ENCODE measurements around the gene PLEK2.
A peak's percentile ranks its signal among the peaks of the same experiment; 100 is the strongest.
"Not testable (repeated sequence)": the region's sequence is repeated elsewhere in the genome, so short reads cannot be mapped to it uniquely, and the experiment has no call there.

The PLEK2 gene

DNA sequence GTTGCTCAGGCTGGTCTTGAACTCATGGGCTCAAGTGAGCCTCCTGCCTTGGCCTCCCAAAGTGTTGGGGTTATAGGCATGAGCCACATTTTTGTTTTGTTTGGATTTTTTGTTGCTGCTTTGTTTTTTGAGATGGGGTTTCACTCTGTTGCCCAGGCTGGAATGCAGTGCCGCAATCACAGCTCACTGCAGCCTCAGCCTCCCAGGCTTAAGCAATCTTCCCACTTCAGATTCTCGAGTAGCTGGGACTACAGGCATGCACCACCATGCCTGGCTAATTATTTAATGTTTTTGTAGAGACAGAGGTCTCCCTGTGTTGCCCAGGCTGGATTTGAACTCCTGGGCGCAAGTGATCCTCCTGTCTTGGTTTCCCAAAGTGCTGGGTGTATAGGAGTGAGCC is 5.7 kb upstream of the PLEK2 start:
- no peak overlapping the region for H3K27ac Mint-ChIP-seq
- H3K4me1 Mint-ChIP-seq: peaks cover 9% of the 10 kb centered on the region
- no peaks in the 10 kb centered on the region for H3K36me3 Mint-ChIP-seq
- no peaks in the 10 kb centered on the region for H3K27me3 Mint-ChIP-seq
- no peak overlapping the region for H3K4me3 Mint-ChIP-seq
- no peaks in the 10 kb centered on the region for H3K9me3 Mint-ChIP-seq

DNA sequence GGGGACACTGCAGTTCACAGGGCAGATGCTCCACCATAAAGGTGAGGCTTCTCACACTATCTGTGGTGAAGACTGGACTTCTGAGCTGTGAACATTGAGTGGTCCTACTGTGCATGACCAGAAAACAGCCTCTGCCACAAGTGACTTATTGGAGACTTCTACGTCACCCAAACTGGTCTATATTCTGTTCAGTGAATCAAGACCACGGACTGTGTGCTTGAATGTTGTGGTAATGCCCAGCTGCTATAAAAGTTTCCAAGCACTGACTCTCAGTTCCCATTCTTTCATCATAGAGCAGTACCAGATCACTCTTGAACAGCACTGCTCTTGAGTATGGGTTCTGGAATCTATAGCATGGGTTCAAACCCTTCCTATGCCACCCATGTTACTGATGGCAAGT is 4.8 kb upstream of the PLEK2 start:
- no peaks in the 10 kb centered on the region for H3K36me3 Mint-ChIP-seq
- H3K4me1 Mint-ChIP-seq: peaks cover 13% of the 10 kb centered on the region
- no peak overlapping the region for H3K27ac Mint-ChIP-seq
- H3K27me3 Mint-ChIP-seq: no peaks in the 10 kb centered on the region
- H3K4me3 Mint-ChIP-seq: no peak overlapping the region
- no peaks in the 10 kb centered on the region for H3K9me3 Mint-ChIP-seq

DNA sequence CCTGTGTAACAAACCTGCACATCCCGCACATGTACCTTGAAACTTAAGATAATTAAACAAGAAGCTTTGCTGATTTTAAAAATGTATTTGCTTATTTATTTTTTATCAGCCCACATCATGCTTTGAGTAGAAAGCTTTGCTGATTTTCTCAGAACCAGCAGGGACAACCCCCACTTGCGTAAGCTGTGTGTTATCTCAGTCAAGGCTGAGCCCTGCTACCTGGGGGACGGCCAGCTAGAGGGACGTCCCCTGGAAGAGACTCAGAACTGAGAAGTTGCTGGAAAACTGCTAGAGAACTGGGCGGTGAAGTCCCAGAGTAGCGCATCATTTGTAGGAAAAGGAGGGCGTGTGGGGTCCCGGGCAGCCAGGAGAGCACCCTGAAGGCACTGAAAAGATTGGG is 4.1 kb upstream of the PLEK2 start:
- Mint-ChIP-seq H3K9me3 (no peaks in the 10 kb centered on the region), H3K4me3 (no peak overlapping the region), H3K27ac (no peak overlapping the region), H3K27me3 (no peaks in the 10 kb centered on the region), H3K36me3 (no peaks in the 10 kb centered on the region), H3K4me1 (peaks cover 13% of the 10 kb centered on the region)

DNA sequence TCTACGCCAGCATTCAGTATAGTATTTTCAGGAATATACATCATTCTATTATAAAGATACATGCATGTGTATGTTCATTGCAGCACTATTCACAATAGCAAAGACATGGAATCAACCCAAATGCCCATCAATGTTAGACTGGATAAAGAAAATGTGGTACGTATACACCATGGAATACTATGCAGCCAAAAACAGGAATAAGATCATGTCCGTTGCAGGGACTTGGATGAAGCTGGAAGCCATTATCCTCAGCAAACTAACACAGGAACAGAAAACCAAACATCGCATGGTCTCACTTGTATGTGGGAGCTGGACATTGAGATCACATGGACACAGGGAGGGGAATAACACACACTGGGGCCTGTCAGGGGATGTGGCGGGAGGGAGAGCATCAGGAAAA is 3.6 kb upstream of the PLEK2 start:
- H3K9me3 Mint-ChIP-seq, H3K4me3 Mint-ChIP-seq, H3K27me3 Mint-ChIP-seq, H3K36me3 Mint-ChIP-seq: not testable (repeated sequence)
- H3K27ac Mint-ChIP-seq: peak overlapping the region; percentile 30
- peaks cover 13% of the 10 kb centered on the region for H3K4me1 Mint-ChIP-seq

DNA sequence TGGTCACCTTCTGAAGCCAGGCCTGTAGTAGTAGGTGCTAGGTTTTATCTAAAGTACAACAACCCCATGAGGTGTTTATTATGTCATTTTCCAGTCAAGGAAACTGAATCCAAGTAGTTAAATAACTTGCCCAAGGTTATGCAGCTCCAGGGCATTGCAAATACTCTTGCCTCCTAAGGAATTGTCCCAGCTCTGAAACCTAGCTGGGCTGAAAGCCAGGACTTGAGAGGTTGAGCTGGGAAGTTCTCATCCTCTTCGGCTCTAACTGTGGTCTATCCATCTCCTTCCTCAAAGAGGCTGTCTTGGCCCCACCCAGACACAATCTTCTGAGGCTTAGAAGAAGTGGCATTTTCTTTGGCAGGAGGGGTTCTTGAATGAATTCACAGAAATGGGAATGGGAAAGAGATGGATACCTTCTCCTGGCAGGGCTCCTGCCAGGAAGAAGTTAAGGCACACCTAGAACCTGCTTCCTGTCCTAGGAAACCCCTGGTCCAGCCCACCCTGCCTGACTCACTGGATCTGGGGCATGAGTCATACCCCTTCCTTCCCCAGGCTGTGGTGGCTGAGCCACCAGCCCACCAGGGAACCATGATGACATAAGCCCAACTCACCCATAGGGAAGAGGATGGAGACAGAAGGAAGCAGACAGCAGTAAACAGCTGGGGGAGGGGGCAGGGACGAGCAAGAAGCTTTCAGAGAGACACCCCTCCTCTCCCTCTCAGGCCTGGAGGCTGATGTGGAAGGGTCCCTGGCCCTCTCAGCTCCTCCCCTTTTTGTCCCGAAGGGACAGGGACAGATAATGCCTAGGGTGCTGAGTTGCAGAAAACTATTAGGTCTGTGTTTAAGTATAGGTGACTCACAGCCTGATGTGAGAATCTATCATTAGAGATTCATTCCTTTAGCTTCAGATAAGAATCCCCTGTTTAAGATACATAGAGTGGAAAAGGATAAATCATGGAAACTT is 2.1 kb upstream of the PLEK2 start:
- no peaks in the 10 kb centered on the region for H3K36me3 Mint-ChIP-seq
- H3K4me1 Mint-ChIP-seq: peaks cover 13% of the 10 kb centered on the region
- no peak overlapping the region for H3K4me3 Mint-ChIP-seq
- H3K27me3 Mint-ChIP-seq: no peaks in the 10 kb centered on the region
- H3K9me3 Mint-ChIP-seq: no peaks in the 10 kb centered on the region
- H3K27ac Mint-ChIP-seq: peak overlapping the region; percentile 12

DNA sequence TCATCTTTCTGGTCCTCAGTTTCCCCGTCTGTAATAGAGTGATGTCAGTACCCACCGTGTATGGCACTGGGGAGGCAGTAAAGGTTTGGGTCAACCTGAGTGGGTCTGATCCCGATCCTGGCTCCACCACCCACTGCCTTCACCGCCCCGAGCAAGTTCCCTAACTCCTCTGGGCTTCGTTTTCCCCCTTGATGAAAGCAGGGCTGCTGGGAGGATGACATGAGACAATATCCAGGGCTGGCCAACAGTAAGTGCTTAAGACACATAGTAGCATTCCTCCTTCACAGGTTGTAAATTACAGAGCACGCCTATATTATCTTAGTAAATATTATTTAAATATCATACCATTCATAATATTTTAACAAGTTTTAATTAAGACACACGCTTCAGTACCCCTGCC is 595 bp downstream of the PLEK2 start:
- H3K4me3 Mint-ChIP-seq: peak overlapping the region; percentile 66
- H3K27me3 Mint-ChIP-seq: no peaks in the 10 kb centered on the region

DNA sequence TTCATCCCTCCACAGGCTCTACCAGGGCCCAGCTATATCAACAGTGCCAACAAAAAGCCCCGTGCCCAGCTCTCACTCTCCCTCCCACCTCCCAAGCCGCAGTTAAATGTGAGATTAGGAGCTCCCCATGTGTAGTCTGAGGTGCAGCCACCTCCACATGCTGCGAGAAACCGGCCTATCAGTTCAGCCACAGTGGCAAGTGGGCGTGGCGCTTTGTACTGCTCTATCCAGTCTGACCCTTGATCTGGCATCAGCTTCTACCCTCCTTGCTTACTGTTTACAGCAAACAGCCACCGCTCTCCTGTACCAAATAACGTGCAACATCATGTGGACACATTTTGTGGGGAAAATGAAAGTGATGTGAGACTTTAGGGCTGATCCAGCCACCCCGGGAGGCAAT is 1.7 kb downstream of the PLEK2 start:
- peaks cover 13% of the 10 kb centered on the region for H3K4me1 Mint-ChIP-seq
- no peaks in the 10 kb centered on the region for H3K36me3 Mint-ChIP-seq
- no peak overlapping the region for H3K27ac Mint-ChIP-seq
- H3K4me3 Mint-ChIP-seq: no peak overlapping the region
- H3K27me3 Mint-ChIP-seq: no peaks in the 10 kb centered on the region
- no peaks in the 10 kb centered on the region for H3K9me3 Mint-ChIP-seq

More for the DNA sequence above, 595 bp downstream of the PLEK2 start:
- peaks cover 13% of the 10 kb centered on the region for H3K4me1 Mint-ChIP-seq
- H3K27ac Mint-ChIP-seq: no peak overlapping the region
- H3K36me3 Mint-ChIP-seq: no peaks in the 10 kb centered on the region
- no peaks in the 10 kb centered on the region for H3K9me3 Mint-ChIP-seq

DNA sequence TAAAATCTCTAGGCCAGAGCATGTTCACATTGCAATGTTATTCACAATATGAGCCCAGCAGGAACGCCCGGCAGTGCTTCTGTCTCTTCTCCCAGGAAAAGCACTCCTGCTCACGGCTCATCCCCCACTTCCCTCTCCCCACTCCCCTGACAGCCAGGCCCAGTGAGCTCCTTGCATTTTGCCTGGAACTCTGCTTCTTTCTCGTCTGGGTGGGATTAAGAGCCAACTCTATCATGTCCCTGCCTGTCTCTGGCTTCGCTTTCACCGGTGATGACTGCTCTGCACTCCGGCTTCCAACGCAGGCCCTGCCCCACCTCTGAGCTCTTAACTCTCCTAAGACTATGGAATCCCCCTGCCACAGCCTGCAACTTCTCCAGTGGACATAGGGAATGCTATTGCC is 2.5 kb downstream of the PLEK2 start:
- Mint-ChIP-seq H3K4me3 (no peak overlapping the region), H3K36me3 (no peaks in the 10 kb centered on the region), H3K27ac (no peak overlapping the region), H3K4me1 (peaks cover 11% of the 10 kb centered on the region), H3K27me3 (no peaks in the 10 kb centered on the region), H3K9me3 (no peaks in the 10 kb centered on the region)

DNA sequence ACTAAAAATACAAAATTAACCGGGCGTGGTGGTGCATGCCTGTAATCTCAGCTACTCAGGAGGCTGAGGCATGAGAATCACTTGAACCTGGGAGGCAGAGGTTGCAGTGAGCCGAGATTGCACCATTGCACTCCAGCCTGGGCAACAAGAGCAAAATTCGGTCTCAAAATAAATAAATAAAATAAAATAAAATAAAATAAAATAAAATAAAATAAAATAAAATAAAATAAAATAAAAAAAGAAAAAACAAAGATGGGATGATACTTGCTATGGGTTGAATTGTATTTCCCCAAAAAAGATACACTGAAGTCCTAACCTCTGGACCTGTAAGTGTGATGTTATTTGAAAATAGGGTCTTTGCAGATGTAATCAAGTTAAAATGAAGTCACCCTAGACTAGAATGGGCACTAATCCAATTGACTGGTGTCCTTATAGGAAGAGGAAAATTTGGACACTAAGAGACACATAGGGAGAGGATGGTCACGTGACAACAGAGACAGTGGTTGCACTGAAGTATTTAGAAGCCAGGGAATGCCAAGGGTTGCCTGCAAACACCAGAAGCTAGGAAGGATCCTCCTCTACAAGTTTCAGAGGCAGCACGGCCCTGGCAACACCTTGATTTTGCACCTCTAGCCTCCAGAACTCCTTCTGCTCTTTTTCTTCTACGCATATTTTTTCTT is 3.7 kb downstream of the PLEK2 start:
- not testable (repeated sequence) for H3K4me1 Mint-ChIP-seq, H3K36me3 Mint-ChIP-seq, H3K27ac Mint-ChIP-seq, H3K27me3 Mint-ChIP-seq, H3K4me3 Mint-ChIP-seq, H3K9me3 Mint-ChIP-seq

DNA sequence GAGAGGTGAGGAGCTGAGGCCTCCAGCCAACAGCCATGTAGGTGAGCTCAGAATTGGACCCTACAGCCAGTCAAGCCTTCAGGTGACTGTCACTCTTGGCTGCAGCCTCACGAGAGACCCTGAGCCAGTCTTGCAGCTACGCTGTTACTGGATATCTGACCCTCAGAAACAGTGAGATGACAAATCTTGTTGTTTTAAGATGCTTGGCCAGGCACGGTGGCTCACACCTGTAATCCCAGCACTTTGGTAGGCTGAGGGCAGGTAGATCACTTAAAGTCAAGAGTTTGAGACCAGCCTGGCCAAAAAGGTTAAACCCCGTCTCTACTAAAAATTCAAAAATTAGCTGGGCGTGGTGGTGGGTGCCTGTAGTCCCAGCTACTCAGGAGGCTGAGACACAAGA is 6.2 kb downstream of the PLEK2 start:
- no peaks in the 10 kb centered on the region for H3K4me1 Mint-ChIP-seq
- H3K36me3 Mint-ChIP-seq: no peaks in the 10 kb centered on the region
- H3K9me3 Mint-ChIP-seq: no peaks in the 10 kb centered on the region
- H3K27me3 Mint-ChIP-seq: no peaks in the 10 kb centered on the region
- H3K27ac Mint-ChIP-seq: no peak overlapping the region
- H3K4me3 Mint-ChIP-seq: no peak overlapping the region

DNA sequence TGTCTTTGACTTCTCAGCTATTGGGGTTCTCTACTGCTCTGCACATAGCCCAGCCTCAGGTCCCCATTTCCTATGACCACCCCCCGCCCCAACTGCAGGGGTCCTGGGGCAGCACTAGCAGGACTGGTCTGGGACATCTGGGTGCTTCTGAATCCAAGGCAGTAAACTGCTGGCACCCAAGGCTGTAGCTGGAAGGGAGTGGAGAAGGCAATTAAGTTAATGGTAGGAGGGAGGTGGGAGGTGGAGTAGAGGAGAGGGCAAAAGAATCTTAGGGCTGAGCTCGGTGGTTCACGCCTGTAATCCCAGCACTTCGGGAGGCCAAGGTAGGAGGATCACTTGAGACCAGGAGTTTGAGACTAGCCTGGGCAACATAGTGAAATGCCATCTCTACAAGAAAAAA is 11.5 kb downstream of the PLEK2 start:
- Mint-ChIP-seq H3K36me3 (no peaks in the 10 kb centered on the region), H3K4me1 (no peaks in the 10 kb centered on the region), H3K4me3 (no peak overlapping the region), H3K9me3 (no peaks in the 10 kb centered on the region), H3K27ac (no peak overlapping the region), H3K27me3 (no peaks in the 10 kb centered on the region)

DNA sequence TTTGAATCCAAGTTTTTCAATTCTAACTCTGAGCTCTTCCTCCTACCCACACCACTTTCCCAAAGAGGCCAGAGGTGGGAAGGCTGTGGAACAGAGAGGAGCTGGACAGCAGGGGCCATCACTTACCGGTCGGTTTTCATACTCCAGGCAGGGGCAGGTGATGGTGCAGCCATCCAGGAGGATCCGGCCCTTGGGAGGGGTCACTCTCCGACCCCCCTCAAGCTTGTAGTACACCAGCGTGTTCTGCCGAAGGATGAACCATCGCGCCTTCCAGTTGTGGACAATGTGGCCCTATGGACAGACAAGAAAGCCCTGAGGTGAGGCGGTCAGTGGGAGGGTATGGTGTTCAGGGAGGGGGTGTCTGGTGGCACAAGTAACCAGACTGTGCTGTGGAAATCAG is 14.4 kb downstream of the PLEK2 start:
- Mint-ChIP-seq H3K4me3 (no peak overlapping the region), H3K9me3 (no peaks in the 10 kb centered on the region), H3K27me3 (no peaks in the 10 kb centered on the region), H3K36me3 (no peaks in the 10 kb centered on the region), H3K4me1 (no peaks in the 10 kb centered on the region), H3K27ac (no peak overlapping the region)

DNA sequence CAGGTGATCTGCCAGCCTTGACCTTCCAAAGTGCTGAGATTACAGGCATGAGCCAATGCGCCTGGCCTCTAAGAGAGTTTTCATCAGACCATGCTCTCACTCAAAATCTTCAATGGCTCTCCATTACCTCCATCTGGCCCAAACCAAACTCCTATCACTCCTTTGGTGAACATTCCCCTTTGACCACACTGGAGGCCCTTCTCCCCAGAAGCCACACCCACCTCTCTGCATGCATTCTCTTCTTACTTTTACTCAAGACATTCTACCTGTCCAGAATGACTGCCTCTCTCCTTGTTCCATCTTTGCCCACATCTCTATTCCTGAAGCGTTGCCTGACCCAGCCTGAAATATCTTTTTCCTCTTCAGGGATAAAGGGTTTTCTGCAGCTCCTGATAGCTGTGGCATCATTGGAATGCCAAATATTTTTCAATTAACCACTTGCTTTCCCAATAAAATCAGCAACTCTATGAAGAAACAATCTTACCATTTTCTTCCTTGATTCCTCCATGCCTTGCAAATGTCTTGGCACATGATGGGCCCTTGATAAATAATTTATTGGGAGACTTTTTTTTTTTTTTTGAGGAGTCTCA is 15.5 kb downstream of the PLEK2 start:
- no peak overlapping the region for H3K27ac Mint-ChIP-seq
- H3K27me3 Mint-ChIP-seq: no peaks in the 10 kb centered on the region
- H3K4me1 Mint-ChIP-seq: peaks cover 1% of the 10 kb centered on the region
- no peak overlapping the region for H3K4me3 Mint-ChIP-seq
- no peaks in the 10 kb centered on the region for H3K9me3 Mint-ChIP-seq
- H3K36me3 Mint-ChIP-seq: no peaks in the 10 kb centered on the region

DNA sequence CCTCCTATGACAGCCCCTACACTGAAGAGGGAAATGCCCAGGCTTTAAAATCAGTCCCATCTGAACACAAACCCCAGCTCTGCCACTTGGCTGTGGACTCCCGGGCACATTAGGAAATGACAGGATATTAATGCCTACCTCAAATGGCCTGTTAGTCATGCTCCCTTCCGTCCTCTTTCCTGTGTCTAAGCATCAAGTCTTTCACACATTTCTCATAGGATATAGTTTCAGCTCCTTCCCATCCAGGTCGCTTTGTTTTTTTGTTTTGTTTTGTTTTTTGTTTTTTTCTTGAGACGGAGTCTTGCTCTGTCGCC is 16.1 kb downstream of the PLEK2 start:
- Mint-ChIP-seq H3K4me1 (peaks cover 4% of the 10 kb centered on the region), H3K4me3 (no peak overlapping the region), H3K27ac (no peak overlapping the region), H3K36me3 (no peaks in the 10 kb centered on the region), H3K9me3 (no peaks in the 10 kb centered on the region), H3K27me3 (no peaks in the 10 kb centered on the region)

DNA sequence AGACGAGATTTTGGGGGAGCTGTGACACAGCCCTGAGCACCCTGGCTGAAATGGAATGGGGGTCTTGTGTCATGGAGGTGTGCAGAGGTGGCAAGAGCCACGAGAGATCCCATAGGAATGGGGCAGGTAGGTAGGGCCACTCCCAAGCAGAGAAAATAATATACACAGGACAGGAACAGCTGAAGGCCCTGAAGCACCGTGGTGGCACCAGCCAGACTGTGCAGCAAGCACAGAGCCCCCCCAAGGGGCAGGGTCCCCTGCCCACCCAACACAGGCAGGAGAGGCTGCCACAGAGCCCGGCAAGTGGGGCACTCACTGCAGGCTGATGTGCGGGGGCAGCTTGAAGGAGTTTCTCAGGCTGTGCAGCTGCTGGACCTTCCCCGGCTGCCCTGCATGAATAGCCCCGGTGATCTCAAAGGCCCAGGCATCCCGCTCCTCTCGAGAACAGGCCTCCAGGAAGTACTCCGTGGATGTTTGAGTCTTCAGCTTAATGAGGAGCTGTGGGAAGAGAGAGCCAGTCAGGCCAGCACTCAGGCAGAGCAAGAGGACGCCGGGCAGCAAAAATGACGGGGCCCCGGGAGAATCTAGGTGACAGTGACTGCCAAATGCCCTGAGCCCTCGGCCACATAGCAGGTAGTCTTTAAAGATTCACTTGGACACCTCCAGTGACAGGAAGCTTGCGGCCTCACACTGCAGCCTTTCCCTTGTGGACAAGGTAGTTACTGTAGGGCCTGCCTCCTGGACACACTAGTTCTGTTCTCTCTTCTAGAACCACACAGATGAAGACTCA is 16.7 kb downstream of the PLEK2 start:
- H3K4me1 Mint-ChIP-seq: peaks cover 4% of the 10 kb centered on the region
- H3K36me3 Mint-ChIP-seq: no peaks in the 10 kb centered on the region
- no peak overlapping the region for H3K27ac Mint-ChIP-seq
- H3K9me3 Mint-ChIP-seq: no peaks in the 10 kb centered on the region
- H3K27me3 Mint-ChIP-seq: no peaks in the 10 kb centered on the region
- no peak overlapping the region for H3K4me3 Mint-ChIP-seq

DNA sequence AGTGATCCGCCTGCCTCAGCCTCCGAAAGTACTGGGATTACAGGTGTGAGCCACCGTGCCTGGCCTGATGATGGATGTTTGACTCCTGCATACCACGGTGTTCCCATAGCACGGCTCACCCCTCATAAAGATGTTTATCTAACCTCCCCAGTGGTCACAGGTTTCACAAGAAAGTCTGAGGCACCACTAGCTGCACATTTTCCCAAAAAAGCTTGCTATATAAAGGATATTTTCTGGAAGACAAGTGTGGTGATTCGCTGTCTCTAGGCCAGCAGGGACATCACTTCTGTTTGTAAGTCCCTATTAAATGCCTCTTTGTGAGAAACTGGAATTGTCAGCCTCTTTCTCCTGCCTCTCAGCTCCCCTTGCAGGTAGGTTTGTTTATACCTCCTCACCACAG is 18.3 kb downstream of the PLEK2 start:
- no peaks in the 10 kb centered on the region for H3K36me3 Mint-ChIP-seq
- H3K27me3 Mint-ChIP-seq: no peaks in the 10 kb centered on the region
- H3K27ac Mint-ChIP-seq: no peak overlapping the region
- H3K9me3 Mint-ChIP-seq: no peaks in the 10 kb centered on the region
- H3K4me1 Mint-ChIP-seq: peaks cover 4% of the 10 kb centered on the region
- H3K4me3 Mint-ChIP-seq: no peak overlapping the region

All from activated naive CD4-positive, alpha-beta T cell treated with anti-CD3 and anti-CD28 coated beads, Interleukin-2, amount 50 U/mL, for 24 hours (primary cell).